Measurements from ENCODE around the gene CD48. TPM values are rescaled to one million over a fixed set of nuclear protein-coding genes. Genes with fewer than 3 reads are reported as not detected.

CD48 gene, protein sequence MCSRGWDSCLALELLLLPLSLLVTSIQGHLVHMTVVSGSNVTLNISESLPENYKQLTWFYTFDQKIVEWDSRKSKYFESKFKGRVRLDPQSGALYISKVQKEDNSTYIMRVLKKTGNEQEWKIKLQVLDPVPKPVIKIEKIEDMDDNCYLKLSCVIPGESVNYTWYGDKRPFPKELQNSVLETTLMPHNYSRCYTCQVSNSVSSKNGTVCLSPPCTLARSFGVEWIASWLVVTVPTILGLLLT
- total RNA-seq = not detected in 2 replicates

GRCh38 chr1:160711602-160712311 lies at the start of gene CD48:
TSS of gene CD48 (minus strand) at chr1:160711822. CDS start at chr1:160711763, 59 bp downstream.

GRCh38 chr1:160739098-160739511 lies 27.5 kb upstream of the CD48 start, which contains the start of gene SLAMF7:
TSS of gene SLAMF7 (plus strand) at chr1:160739247. CDS start at chr1:160739302, 55 bp downstream.

GRCh38 chr1:160646711-160647328 lies 64.8 kb downstream of the CD48 start, which contains the start of gene SLAMF1:
TSS of gene SLAMF1 (minus strand) at chr1:160647044. CDS start at chr1:160646945, 99 bp downstream.

Other genes with a start within 250 kb of the CD48 start
- not detected in 2 replicates for gene SLAMF6, start 188.6 kb downstream of the CD48 start, total RNA-seq
- not detected in 2 replicates for gene CD84, start 132.3 kb downstream of the CD48 start, total RNA-seq
- not detected in 2 replicates for gene SLAMF1, start 64.8 kb downstream of the CD48 start, total RNA-seq
- not detected in 2 replicates for gene SLAMF7, start 27.4 kb upstream of the CD48 start, total RNA-seq
- not detected in 2 replicates for gene LY9, start 84.4 kb upstream of the CD48 start, total RNA-seq
- gene CD244, start 151.1 kb upstream of the CD48 start, total RNA-seq = not detected in 2 replicates
- not detected in 2 replicates for gene ITLN1, start 173.4 kb upstream of the CD48 start, total RNA-seq
- gene ITLN2, start 243.0 kb upstream of the CD48 start, total RNA-seq = not detected in 2 replicates